ENCODE data around the gene GPR108. TPM values are rescaled to one million over a fixed set of nuclear protein-coding genes. Genes with fewer than 3 reads are reported as not detected.
"Not testable (repeated sequence)": the region's sequence is repeated elsewhere in the genome, so short reads cannot be mapped to it uniquely, and the experiment has no call there.

Gene GPR108
- total RNA-seq, 3 donors from 2014 or later (not counting 1 experiment from before 2014, with no cell fraction given), result 66.1 to 78.0 (median 76.9) TPM

GRCh38 chr19:6767081-6767356 lies 29.6 kb upstream of the GPR108 start:
- Histone ChIP-seq H3K27ac (ENCODE audit: low read length) (peak overlapping the region; percentile 96), H3K4me3 (ENCODE audit: low read length) (peak overlapping the region; percentile 65), H3K27me3 (ENCODE audit: control insufficient read depth, insufficient read depth, low read length) (no peaks in the 10 kb centered on the region), H3K9me3 (ENCODE audit: control insufficient read depth, insufficient read depth, low read length) (no peaks in the 10 kb centered on the region), H3K36me3 (ENCODE audit: control insufficient read depth, insufficient read depth, low read length) (no peaks in the 10 kb centered on the region), H3K4me1 (ENCODE audit: control insufficient read depth, insufficient read depth, low read length) (peaks cover 38% of the 10 kb centered on the region)
- Mint-ChIP-seq H3K4me3 (peak overlapping the region; percentile 90), H3K36me3 (no peaks in the 10 kb centered on the region), H3K27ac (peak overlapping the region; percentile 85 to 96), H3K4me1 (peaks cover 30 to 38% of the 10 kb centered on the region in 2 donors), H3K27me3 (ENCODE audit: low read depth in 2 of 2) (no peaks in the 10 kb centered on the region), H3K9me3 (peaks cover 0 to 3% of the 10 kb centered on the region in 2 donors)
- TF ChIP-seq CTCF (IDR thresholded peaks at IDR 0.05), result no peak
- DNase-seq (peak in 1 of 2 donors; percentile 82), ATAC-seq (peak in 1 of 3 donors; percentile 8)
- intact Hi-C loops (cut with micrococcal nuclease), result loop anchor here (1.0 kb wide), 4 partner anchors 14 to 95 kb away; no protein-coding TSS in a partner anchor
- WGBS (ENCODE audit: insufficient coverage), result under 1% methylated on average over 15 of the region's 15 CpGs

DNA sequence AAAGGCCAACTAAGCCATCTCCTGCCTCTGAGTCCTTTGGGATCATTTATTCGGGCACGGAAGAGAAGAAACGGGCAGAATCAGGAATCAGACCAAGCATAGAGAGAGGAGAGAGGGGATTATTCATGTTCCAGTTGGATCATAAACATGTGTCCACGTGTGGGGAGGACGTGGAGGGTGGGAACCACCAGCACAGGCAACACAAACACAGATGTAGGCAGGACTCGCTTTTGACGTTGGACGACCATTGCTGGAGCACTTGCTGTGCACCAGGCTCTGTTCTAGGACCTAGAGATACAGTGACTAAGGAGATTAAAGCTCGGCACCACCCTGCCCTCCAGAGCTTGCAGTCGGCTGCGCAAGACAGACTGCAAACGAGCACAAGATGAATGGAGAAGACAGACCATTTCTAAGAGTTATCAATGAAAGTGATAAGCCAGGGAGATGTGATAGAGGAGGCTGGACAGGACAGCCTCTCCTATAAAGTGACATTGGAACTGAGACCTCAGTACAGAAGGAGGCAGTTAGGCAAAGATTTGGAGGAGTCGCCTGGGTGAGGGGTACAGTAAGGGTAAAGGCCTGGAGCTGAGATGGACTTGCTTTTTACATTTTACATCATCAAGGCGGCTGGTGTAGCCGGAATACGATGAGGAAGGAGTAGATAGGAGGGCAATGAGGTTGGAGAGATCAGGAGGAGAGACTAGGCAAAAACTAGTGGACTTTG lies 29.1 kb upstream of the GPR108 start:
- Histone ChIP-seq H3K36me3 (ENCODE audit: control insufficient read depth, insufficient read depth, low read length) (peaks cover 3% of the 10 kb centered on the region), H3K9me3 (ENCODE audit: control insufficient read depth, insufficient read depth, low read length) (no peaks in the 10 kb centered on the region), H3K4me3 (ENCODE audit: low read length) (peak overlapping the region; percentile 65), H3K4me1 (ENCODE audit: control insufficient read depth, insufficient read depth, low read length) (peaks cover 35% of the 10 kb centered on the region), H3K27ac (ENCODE audit: low read length) (peak overlapping the region; percentile 96), H3K27me3 (ENCODE audit: control insufficient read depth, insufficient read depth, low read length) (no peaks in the 10 kb centered on the region)
- no peak for ATAC-seq
- intact Hi-C loops (cut with micrococcal nuclease), result loop anchor here (1.0 kb wide), 4 partner anchors 13 to 96 kb away; no protein-coding TSS in a partner anchor
- Mint-ChIP-seq H3K4me3 (peak overlapping the region; percentile 90), H3K4me1 (peaks cover 25 to 33% of the 10 kb centered on the region in 2 donors), H3K27me3 (ENCODE audit: low read depth in 2 of 2) (no peaks in the 10 kb centered on the region), H3K36me3 (no peaks in the 10 kb centered on the region), H3K9me3 (no peaks in the 10 kb centered on the region), H3K27ac (peak overlapping the region; percentile 85 to 96)
- peak in 1 of 2 donors; percentile 43 for DNase-seq
- WGBS (ENCODE audit: insufficient coverage), result 62% methylated on average over 16 of the region's 16 CpGs
- TF ChIP-seq CTCF (IDR thresholded peaks at IDR 0.05), result no peak

GRCh38 chr19:6765738-6766356 lies 28.5 kb upstream of the GPR108 start:
- Mint-ChIP-seq H3K36me3 (no peaks in the 10 kb centered on the region), H3K4me1 (peaks cover 24 to 31% of the 10 kb centered on the region in 2 donors), H3K4me3 (peak overlapping the region; percentile 90), H3K9me3 (no peaks in the 10 kb centered on the region), H3K27ac (peak overlapping the region; percentile 85 to 96), H3K27me3 (ENCODE audit: low read depth in 2 of 2) (no peaks in the 10 kb centered on the region)
- peak in 1 of 2 donors; percentile 53 for DNase-seq
- H3K4me1 ChIP-seq (ENCODE audit: control insufficient read depth, insufficient read depth, low read length), result peaks cover 35% of the 10 kb centered on the region
- WGBS (ENCODE audit: insufficient coverage), result 50% methylated on average over 8 of the region's 8 CpGs
- H3K9me3 ChIP-seq (ENCODE audit: control insufficient read depth, insufficient read depth, low read length), result no peaks in the 10 kb centered on the region
- intact Hi-C loops (cut with micrococcal nuclease), result no loop called here
- H3K4me3 ChIP-seq (ENCODE audit: low read length), result no peak overlapping the region
- H3K27ac ChIP-seq (ENCODE audit: low read length), result peak overlapping the region; percentile 96
- ATAC-seq, result no peak
- peaks cover 6% of the 10 kb centered on the region for H3K36me3 ChIP-seq (ENCODE audit: control insufficient read depth, insufficient read depth, low read length)
- H3K27me3 ChIP-seq (ENCODE audit: control insufficient read depth, insufficient read depth, low read length), result no peaks in the 10 kb centered on the region
- TF ChIP-seq CTCF (IDR thresholded peaks at IDR 0.05), result no peak

GRCh38 chr19:6762253-6762797 lies 24.9 kb upstream of the GPR108 start:
- H3K4me3 Mint-ChIP-seq; H3K9me3 Mint-ChIP-seq; H3K36me3 Mint-ChIP-seq; H3K9me3 ChIP-seq (ENCODE audit: control insufficient read depth, insufficient read depth, low read length); DNase-seq; H3K4me3 ChIP-seq (ENCODE audit: low read length); H3K27me3 ChIP-seq (ENCODE audit: control insufficient read depth, insufficient read depth, low read length); H3K27me3 Mint-ChIP-seq (ENCODE audit: low read depth in 2 of 2); H3K27ac Mint-ChIP-seq; ATAC-seq; intact Hi-C loops (cut with micrococcal nuclease); H3K27ac ChIP-seq (ENCODE audit: low read length): not testable (repeated sequence)
- Histone ChIP-seq H3K36me3 (ENCODE audit: control insufficient read depth, insufficient read depth, low read length) (peaks cover 15% of the 10 kb centered on the region), H3K4me1 (ENCODE audit: control insufficient read depth, insufficient read depth, low read length) (peaks cover 17% of the 10 kb centered on the region)
- WGBS (ENCODE audit: insufficient coverage), result 97% methylated on average over 8 of the region's 8 CpGs
- peaks cover 15 to 18% of the 10 kb centered on the region in 2 donors for H3K4me1 Mint-ChIP-seq

Data from natural killer cell (primary cell).